Cardiac ventricle fibroblast (primary cell): ENCODE measurements around the gene KCNJ18. TPM values are rescaled to one million over a fixed set of nuclear protein-coding genes. Genes with fewer than 3 reads are reported as not detected.

ENCODE experiments used
- total RNA-seq: library from RNA; depleted of rRNA; stranded (reverse); fragments of >200 nt; gene quantifications from 2 replicates; pipeline ENCODE4 v1.2.3, GENCODE V29; 2015

Gene KCNJ18
- total RNA-seq = not detected in 2 replicates

DNA sequence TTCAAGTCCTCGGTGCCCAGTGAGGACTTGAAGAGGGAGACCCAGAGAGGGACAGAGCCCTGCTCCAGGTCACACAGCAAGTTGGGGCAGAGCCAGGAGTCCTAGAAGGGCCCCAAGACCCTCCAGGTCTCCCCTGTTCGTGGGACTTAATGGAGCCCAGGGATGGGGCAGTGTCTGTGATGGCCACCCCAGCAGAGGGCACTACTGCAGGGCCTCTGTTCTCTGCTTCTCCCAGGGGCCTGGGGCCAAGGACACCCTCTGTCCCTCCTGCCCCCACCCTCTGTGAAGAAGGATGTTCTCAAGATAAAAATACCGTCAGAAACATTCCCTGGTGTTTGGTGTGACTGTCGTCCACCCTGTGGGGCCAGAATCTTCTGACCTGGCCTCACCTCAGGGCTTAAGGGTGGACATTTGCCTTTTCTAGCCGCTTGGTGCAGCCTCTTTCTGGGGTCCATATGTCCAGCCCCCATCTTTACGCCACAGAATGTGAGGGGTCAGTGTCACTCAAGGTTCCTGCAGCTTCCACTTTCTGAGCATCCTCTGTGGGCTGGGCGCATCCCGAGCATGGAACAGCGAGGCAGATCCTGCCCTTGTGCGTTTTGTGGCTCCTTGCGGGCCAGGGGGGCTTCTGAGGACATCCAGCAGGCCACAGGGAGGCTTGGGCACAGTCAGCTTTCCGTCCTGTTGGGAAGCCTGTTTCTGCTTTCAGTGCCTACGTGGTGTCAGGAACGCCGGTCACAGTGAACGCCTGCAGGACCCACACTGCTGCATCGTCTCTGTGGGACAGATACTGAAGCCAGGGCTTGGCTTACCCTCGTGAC, at the start of gene KCNJ18:
KCNJ18 (plus strand) TSS at position 641 of the 821 bp plus-strand sequence. CDS start 10,264 bp downstream, outside the sequence.

